HepG2 (cell line): ENCODE measurements around the gene SCFD2. TPM values are rescaled to one million over a fixed set of nuclear protein-coding genes. Genes with fewer than 3 reads are reported as not detected.

ENCODE experiments used
- ARID4A ChIP-seq: sonication (generic); formaldehyde crosslinking; IDR thresholded peaks from 2 replicates; pipeline ENCODE4 v1.5.0; 2020; ENCODE audit warnings: mild to moderate bottlenecking, missing genetic modification reagents, borderline replicate concordance
- BHLHE40 ChIP-seq: IDR thresholded peaks from 2 replicates; pipeline ENCODE4 v1.6.1; 2011; ENCODE audit warnings: low read length, improper control_type of control experiment
- CENPX ChIP-seq: sonication (generic); formaldehyde crosslinking; IDR thresholded peaks from 2 replicates; pipeline ENCODE4 v1.9.0; 2021; ENCODE audit warnings: mild to moderate bottlenecking, missing genetic modification reagents, moderate library complexity
- ELF1 ChIP-seq: sonication (generic); formaldehyde crosslinking; IDR thresholded peaks from 2 replicates; pipeline ENCODE4 v1.4.0; 2020; ENCODE audit warnings: missing genetic modification reagents
- ETV5 ChIP-seq: IDR thresholded peaks from 2 replicates; pipeline ENCODE4 v1.6.1; 2018; ENCODE audit warnings: missing biosample characterization, missing genetic modification reagents, inconsistent platforms, borderline replicate concordance
- EZH2 ChIP-seq: conservative IDR thresholded peaks from 2 replicates; pipeline ENCODE4 v1.6.1; 2012; ENCODE audit warnings: mild to moderate bottlenecking, low read depth, low read length, moderate library complexity
- IKZF4 ChIP-seq: sonication (generic); formaldehyde crosslinking; IDR thresholded peaks from 2 replicates; pipeline ENCODE4 v1.5.1; 2020; ENCODE audit warnings: borderline replicate concordance, mild to moderate bottlenecking, low read depth, missing genetic modification reagents; ENCODE audit errors: not compliant biosample characterization
- KAT2B ChIP-seq: fragments of 150-350 bp; IDR thresholded peaks from 2 replicates; pipeline ENCODE4 v1.6.1; 2014; ENCODE audit warnings: low read depth, low read length, borderline replicate concordance
- MXD1 ChIP-seq: sonication (generic); formaldehyde crosslinking; IDR thresholded peaks from 2 replicates; pipeline ENCODE4 v1.4.0; 2020; ENCODE audit warnings: mild to moderate bottlenecking, missing genetic modification reagents
- NCOR1 ChIP-seq: fragments of 200-600 bp; sonication (generic); IDR thresholded peaks from 2 replicates; pipeline ENCODE4 v1.7.0; 2017; ENCODE audit warnings: antibody characterized with exemption, low read length, borderline replicate concordance
- RFX5 ChIP-seq: IDR thresholded peaks from 2 replicates; pipeline ENCODE4 v1.6.1; 2011; ENCODE audit warnings: low read depth, low read length, improper control_type of control experiment
- RXRA ChIP-seq: sonication (generic); formaldehyde crosslinking; IDR thresholded peaks from 2 replicates; pipeline ENCODE4 v1.5.1; 2020; ENCODE audit warnings: missing genetic modification reagents
- SIN3B ChIP-seq: fragments of 150-350 bp; IDR thresholded peaks from 2 replicates; pipeline ENCODE4 v1.6.1; 2014; ENCODE audit warnings: low read length
- SP140L ChIP-seq: sonication (generic); formaldehyde crosslinking; IDR thresholded peaks from 2 replicates; pipeline ENCODE4 v1.4.0; 2020; ENCODE audit warnings: missing genetic modification reagents, borderline replicate concordance
- THAP11 ChIP-seq: IDR thresholded peaks from 2 replicates; pipeline ENCODE4 v1.6.1; 2016; ENCODE audit warnings: missing biosample characterization, missing genetic modification reagents
- ZNF335 ChIP-seq: sonication (generic); formaldehyde crosslinking; IDR thresholded peaks from 2 replicates; pipeline ENCODE4 v1.4.0; 2020; ENCODE audit warnings: missing genetic modification reagents
- ZNF430 ChIP-seq: sonication (generic); formaldehyde crosslinking; IDR thresholded peaks from 2 replicates; pipeline ENCODE4 v1.9.0; 2021; ENCODE audit warnings: mild to moderate bottlenecking, missing genetic modification reagents
- ZNF660 ChIP-seq: sonication (generic); formaldehyde crosslinking; IDR thresholded peaks from 2 replicates; pipeline ENCODE4 v1.5.1; 2020; ENCODE audit warnings: mild to moderate bottlenecking, low read depth, missing genetic modification reagents, borderline replicate concordance
- polyA plus RNA-seq, 8 experiments: library from polyadenylated mRNA; depleted of rRNA in 3 of 8; stranded (reverse) in 7 of 8; unstranded in 1 of 8; fragments of >200 nt; fragmentation: Illumina TruSeq in 4 of 8; extraction: Trizol in 4 of 8; gene quantifications; 2 replicates each; pipeline versions ENCODE4 v1.2.1 to v1.2.3, GENCODE V29; 2011 to 2016; ENCODE audit warnings: low read depth in 4 of 8, missing spikeins in 1 of 8, mixed read lengths in 1 of 8; ENCODE audit not compliant: insufficient read depth in 1 of 8
- total RNA-seq, 5 experiments: library from RNA; depleted of rRNA; stranded (reverse); fragments of >200 nt; fragmentation: Illumina TruSeq; extraction: Trizol; gene quantifications; 2 replicates each; pipeline ENCODE4 v1.2.3, GENCODE V29; 2016; ENCODE audit warnings: low read depth in 1 of 5
- TF ChIP-seq, protein P1 (sequence below): sonication (generic); formaldehyde crosslinking; IDR thresholded peaks from 2 replicates; pipeline ENCODE4 v1.4.0; 2020; ENCODE audit warnings: missing genetic modification reagents
- TF ChIP-seq, protein P2 (sequence below): sonication (generic); formaldehyde crosslinking; IDR thresholded peaks from 2 replicates; pipeline ENCODE4 v1.5.0; 2020; ENCODE audit warnings: mild to moderate bottlenecking, low read depth, missing genetic modification reagents, borderline replicate concordance

SCFD2 gene
- total and polyA plus RNA-seq, 2 of the 13 experiments (the other 11 are each of a cell fraction or from before 2014, with no cell fraction given): 4.6 to 15.6 TPM

DNA sequence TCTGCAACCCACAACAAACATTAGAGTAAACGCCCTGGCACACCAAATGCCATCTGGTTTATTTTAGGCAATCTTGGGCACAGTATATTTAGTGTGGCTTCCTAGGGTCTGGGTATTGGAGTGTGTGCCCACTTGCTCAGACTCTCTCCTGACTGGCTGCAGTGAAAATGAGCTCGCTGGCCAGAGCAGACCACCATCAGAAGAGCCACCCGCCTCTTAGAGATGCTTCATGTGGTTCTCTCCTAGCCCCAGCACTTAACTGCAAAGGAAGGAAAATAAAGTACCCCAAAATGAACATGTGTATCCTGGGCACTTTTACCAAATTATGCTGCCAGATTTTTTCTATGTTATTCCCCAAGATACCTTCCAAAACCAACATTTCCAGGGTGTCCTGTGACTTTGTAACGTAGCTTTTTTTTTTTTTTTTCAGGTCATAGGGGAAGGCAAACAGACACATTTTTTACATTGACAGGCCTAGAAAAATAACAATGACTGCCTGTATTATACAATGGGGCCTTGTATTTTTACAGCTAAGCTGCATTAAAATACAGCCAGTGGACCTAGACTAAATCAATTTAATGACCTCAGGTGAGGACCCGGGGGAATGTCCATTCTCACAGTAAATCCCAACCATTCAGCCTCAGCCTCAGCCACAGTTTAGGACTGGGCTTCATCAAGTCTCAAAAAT lies 310.0 kb downstream of the SCFD2 start (continued):
- TF ChIP-seq, protein P1, sequence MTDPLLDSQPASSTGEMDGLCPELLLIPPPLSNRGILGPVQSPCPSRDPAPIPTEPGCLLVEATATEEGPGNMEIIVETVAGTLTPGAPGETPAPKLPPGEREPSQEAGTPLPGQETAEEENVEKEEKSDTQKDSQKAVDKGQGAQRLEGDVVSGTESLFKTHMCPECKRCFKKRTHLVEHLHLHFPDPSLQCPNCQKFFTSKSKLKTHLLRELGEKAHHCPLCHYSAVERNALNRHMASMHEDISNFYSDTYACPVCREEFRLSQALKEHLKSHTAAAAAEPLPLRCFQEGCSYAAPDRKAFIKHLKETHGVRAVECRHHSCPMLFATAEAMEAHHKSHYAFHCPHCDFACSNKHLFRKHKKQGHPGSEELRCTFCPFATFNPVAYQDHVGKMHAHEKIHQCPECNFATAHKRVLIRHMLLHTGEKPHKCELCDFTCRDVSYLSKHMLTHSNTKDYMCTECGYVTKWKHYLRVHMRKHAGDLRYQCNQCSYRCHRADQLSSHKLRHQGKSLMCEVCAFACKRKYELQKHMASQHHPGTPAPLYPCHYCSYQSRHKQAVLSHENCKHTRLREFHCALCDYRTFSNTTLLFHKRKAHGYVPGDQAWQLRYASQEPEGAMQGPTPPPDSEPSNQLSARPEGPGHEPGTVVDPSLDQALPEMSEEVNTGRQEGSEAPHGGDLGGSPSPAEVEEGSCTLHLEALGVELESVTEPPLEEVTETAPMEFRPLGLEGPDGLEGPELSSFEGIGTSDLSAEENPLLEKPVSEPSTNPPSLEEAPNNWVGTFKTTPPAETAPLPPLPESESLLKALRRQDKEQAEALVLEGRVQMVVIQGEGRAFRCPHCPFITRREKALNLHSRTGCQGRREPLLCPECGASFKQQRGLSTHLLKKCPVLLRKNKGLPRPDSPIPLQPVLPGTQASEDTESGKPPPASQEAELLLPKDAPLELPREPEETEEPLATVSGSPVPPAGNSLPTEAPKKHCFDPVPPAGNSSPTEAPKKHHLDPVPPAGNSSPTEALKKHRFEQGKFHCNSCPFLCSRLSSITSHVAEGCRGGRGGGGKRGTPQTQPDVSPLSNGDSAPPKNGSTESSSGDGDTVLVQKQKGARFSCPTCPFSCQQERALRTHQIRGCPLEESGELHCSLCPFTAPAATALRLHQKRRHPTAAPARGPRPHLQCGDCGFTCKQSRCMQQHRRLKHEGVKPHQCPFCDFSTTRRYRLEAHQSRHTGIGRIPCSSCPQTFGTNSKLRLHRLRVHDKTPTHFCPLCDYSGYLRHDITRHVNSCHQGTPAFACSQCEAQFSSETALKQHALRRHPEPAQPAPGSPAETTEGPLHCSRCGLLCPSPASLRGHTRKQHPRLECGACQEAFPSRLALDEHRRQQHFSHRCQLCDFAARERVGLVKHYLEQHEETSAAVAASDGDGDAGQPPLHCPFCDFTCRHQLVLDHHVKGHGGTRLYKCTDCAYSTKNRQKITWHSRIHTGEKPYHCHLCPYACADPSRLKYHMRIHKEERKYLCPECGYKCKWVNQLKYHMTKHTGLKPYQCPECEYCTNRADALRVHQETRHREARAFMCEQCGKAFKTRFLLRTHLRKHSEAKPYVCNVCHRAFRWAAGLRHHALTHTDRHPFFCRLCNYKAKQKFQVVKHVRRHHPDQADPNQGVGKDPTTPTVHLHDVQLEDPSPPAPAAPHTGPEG (CRISPR knock-in tag): no peak
- TF ChIP-seq RXRA (CRISPR knock-in tag) (no peak), BHLHE40 (no peak), SP140L (CRISPR knock-in tag) (no peak), CENPX (CRISPR knock-in tag) (no peak), ETV5 (CRISPR knock-in tag) (peak; percentile 15; the same call in 1 of the 2 replicates), ELF1 (no peak), SIN3B (no peak), ZNF335 (CRISPR knock-in tag) (no peak), RFX5 (no peak), ARID4A (CRISPR knock-in tag) (no peak), MXD1 (CRISPR knock-in tag) (no peak), ZNF660 (CRISPR knock-in tag) (no peak), THAP11 (CRISPR knock-in tag) (no peak), NCOR1 (peak; percentile 50; the same call in 1 of the 2 replicates), KAT2B (no peak), ZNF430 (no peak), IKZF4 (no peak), EZH2 (no peak)
- TF ChIP-seq, protein P2, sequence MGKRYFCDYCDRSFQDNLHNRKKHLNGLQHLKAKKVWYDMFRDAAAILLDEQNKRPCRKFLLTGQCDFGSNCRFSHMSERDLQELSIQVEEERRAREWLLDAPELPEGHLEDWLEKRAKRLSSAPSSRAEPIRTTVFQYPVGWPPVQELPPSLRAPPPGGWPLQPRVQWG (CRISPR knock-in tag): no peak
